ENCODE data around the gene TRAF5. TPM values are rescaled to one million over a fixed set of nuclear protein-coding genes. Genes with fewer than 3 reads are reported as not detected.

The TRAF5 gene
- total and polyA plus RNA-seq, 2 of the 4 experiments (the other 2 are of a cell fraction), result 10.0 to 14.7 TPM

- no peak for TF ChIP-seq MAZ (IDR thresholded peaks at IDR 0.05; ENCODE audit: borderline replicate concordance, low read depth, low read length)
- TF ChIP-seq CEBPB (IDR thresholded peaks at IDR 0.05; ENCODE audit: low read depth, low read length), result no peak
- no peak for TF ChIP-seq SMC3 (IDR thresholded peaks at IDR 0.05; ENCODE audit: low read depth, low read length)
- no peak for TF ChIP-seq NFE2L2 (IDR thresholded peaks at IDR 0.05; ENCODE audit: low read depth, low read length)
- no peak for TF ChIP-seq BHLHE40 (IDR thresholded peaks at IDR 0.05; ENCODE audit: low read depth, low read length)
- TF ChIP-seq ELK1 (IDR thresholded peaks at IDR 0.05; ENCODE audit: borderline replicate concordance, low read depth, low read length), result no peak
- TF ChIP-seq CHD1 (IDR thresholded peaks at IDR 0.05; ENCODE audit: low read depth, low read length), result no peak
- no peak for TF ChIP-seq FOS (IDR thresholded peaks at IDR 0.05; ENCODE audit: low read depth, low read length)
- no peak for TF ChIP-seq CTCF (conservative IDR thresholded peaks at IDR 0.05; ENCODE audit: low read depth, low read length)
- TF ChIP-seq USF2 (IDR thresholded peaks at IDR 0.05; ENCODE audit: low read depth, low read length), result no peak
- TF ChIP-seq MAFK (IDR thresholded peaks at IDR 0.05; ENCODE audit: low read depth, low read length), result no peak
- no peak for TF ChIP-seq RFX5 (IDR thresholded peaks at IDR 0.05; ENCODE audit: low read depth, low read length)
- no peak for TF ChIP-seq RCOR1 (IDR thresholded peaks at IDR 0.05; ENCODE audit: insufficient replicate concordance, low read length)
- TF ChIP-seq POLR2A (IDR thresholded peaks at IDR 0.05; ENCODE audit: low read depth, low read length), result no peak
- no peak for TF ChIP-seq RAD21 (IDR thresholded peaks at IDR 0.05; ENCODE audit: low read length)
- no peak for TF ChIP-seq MXI1 (IDR thresholded peaks at IDR 0.05; ENCODE audit: borderline replicate concordance, low read depth, low read length)
- Histone ChIP-seq H3K4me3 (ENCODE audit: insufficient read depth, low read depth, low read length) (no peak overlapping the region), H3K9ac (ENCODE audit: low read depth, low read length) (no peak overlapping the region), H3K18ac (ENCODE audit: low read depth, low read length) (no peak overlapping the region), H4K91ac (ENCODE audit: insufficient read depth, low read depth, low read length) (no peak overlapping the region), H2AFZ (replicated peaks; ENCODE audit: low read length, poor library complexity) (no peak overlapping the region), H2BK5ac (ENCODE audit: low read depth, low read length, poor library complexity, severe bottlenecking) (no peak overlapping the region), H2BK20ac (ENCODE audit: low read depth, low read length) (no peak overlapping the region), H4K5ac (ENCODE audit: low read depth, low read length) (no peak overlapping the region), H2BK120ac (ENCODE audit: low read depth, low read length) (no peak overlapping the region), H3K27me3 (ENCODE audit: control insufficient read depth, insufficient read depth, low read length) (no peaks in the 10 kb centered on the region), H3K4me2 (ENCODE audit: low read depth, low read length) (no peak overlapping the region), H3K79me1 (ENCODE audit: low read depth in 1 of 2, low read length in 2 of 2) (no peaks in the 10 kb centered on the region; a peak in 1 of 4 replicates), H3K14ac (replicated peaks; ENCODE audit: low read depth, low read length) (no peak overlapping the region), H2AK9ac (replicated peaks; ENCODE audit: low read depth, low read length, poor library complexity) (no peak overlapping the region), H3K56ac (ENCODE audit: extremely low read depth, insufficient read depth, low read length) (no peak overlapping the region), H4K8ac (ENCODE audit: low read depth in 2 of 2, low read length in 2 of 2) (no peak overlapping the region), H3K9me3 (ENCODE audit: control insufficient read depth, insufficient read depth, low read length) (no peaks in the 10 kb centered on the region), H2AK5ac (ENCODE audit: low read depth, low read length) (no peak overlapping the region), H3K4ac (ENCODE audit: low read depth, low read length) (no peak overlapping the region), H3K27ac (ENCODE audit: insufficient read depth, low read length) (no peak overlapping the region), H3K36me3 (ENCODE audit: control insufficient read depth, insufficient read depth, low read length) (peaks cover 18% of the 10 kb centered on the region), H3K23ac (ENCODE audit: low read depth, low read length) (no peak overlapping the region), H3K4me1 (ENCODE audit: control insufficient read depth, insufficient read depth, low read length) (no peaks in the 10 kb centered on the region), H3K9me1 (ENCODE audit: insufficient read depth, low read length) (0 out of 2 replicates have a peak, but pooled peaks cover 6% of the 10 kb centered on the region), H2BK15ac (ENCODE audit: low read depth, low read length) (no peak overlapping the region), H4K20me1 (ENCODE audit: insufficient read depth, low read length) (no peaks in the 10 kb centered on the region)
- intact Hi-C loops (cut with micrococcal nuclease), result no loop called here
- dilution Hi-C loops (cut with HindIII; ENCODE audit: low sequenced_read_pairs, unreplicated experiment), result no loop called here
- DNase-seq (no peak), ATAC-seq (ENCODE audit: low read depth) (no peak)
- ChIA-PET CTCF (no interaction called here), POLR2A (ENCODE audit: unreplicated experiment) (no interaction called here)
- in situ Hi-C loops (cut with MboI; ENCODE audit: low sequenced_read_pairs), result no loop called here
- no CpG with 5 or more reads among the region's 2 CpGs for WGBS, 2 experiments (ENCODE audit: extremely low coverage in 2 of 2, insufficient read length in 1 of 2)
- no TSS peak for BruUV-seq (replicated peaks)
These were observed 44.0 kb downstream of the TRAF5 start for GRCh38 chr1:211370669-211371068.
